Measurements from ENCODE around the gene NEBL. TPM values are rescaled to one million over a fixed set of nuclear protein-coding genes. Genes with fewer than 3 reads are reported as not detected.

The NEBL gene
- total RNA-seq, 1 donor from 2014 or later, result 1.2 TPM

DNA sequence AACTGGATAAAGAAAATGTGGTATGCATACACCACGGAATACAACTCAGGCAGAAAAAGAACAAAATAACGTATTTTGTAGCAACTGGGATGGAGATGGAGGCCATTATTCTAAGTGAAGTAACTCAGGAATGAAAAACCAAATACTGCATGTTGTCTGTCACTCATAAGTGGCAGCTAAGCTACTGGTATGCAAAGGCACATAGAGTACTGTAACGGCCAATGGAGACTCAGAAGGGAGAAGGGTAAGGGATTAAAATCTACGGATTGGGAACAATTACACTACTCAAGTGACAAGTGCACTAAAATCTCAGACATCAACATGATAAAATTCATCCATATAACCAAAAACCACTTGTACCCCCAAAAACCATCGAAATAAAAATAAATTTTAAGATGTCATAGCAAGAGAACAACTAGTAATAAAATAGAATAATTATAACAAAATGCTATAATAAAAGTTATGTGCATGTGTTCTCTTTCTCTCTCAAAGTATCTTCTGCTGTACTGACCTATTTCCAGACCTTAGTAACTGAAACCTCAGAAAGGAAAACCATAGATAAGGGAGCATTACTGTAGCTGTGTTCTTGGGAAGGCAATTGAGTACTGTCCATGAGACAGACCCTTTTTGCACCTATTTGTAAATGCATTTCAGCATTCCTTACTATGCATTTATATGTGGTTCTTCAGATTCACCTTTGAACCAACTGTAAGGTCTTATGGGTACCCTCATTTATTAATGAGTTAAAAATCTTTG is 6.7 kb upstream of the NEBL start:
- ATAC-seq (no peak), DNase-seq (ENCODE audit: low spot score) (no peak)

DNA sequence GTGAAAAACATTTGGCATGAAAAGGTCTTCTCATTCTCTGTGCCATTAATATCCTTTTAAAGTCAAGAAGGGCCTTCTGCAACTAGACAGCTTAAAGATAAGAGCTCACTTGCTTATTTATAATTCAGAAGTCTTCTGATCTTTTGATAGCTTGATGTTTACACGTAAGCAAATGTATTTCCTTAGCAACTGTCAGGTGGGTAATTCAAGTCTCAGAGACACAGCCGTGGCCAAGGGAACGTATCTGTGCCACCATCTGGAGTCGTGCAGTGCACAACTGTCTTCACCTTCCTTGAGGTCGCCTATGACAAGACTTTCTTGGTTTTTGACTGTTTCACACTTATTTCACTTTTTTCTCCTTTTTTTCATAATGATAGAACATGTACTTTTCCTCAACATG is 4.0 kb upstream of the NEBL start:
- ATAC-seq, result no peak
- DNase-seq (ENCODE audit: low spot score), result no peak

DNA sequence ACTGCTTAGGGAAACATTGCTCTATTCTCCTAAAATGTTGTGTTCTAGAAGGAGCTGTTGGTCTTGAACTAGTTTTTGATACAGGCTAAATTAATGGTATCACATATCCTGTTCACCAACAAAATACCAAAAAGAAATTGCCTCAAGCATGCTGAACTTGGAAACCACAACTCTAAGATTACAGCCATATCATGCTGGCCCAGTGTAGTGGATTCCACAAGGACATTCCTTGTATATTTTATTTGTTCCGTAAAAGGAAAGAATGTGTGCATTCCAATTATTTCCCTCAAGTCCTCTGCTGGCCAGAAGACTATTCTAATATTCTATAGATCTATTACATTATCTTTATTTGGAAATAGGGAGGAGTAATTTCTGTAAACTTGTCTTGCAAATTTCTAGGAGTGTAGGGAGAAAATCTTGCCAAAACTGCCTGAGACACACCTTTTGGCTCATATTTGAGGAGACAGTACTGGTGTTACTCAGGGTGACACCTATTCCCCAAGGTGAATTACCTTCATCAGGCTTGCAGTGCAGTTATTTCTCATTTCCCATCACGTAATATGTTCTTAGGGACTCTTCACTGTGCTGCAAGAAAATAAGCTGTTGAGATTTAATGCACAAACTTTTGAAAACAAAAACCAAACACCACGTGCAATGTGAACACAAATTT is 1.9 kb upstream of the NEBL start:
- ATAC-seq, result no peak
- no peak for DNase-seq (ENCODE audit: low spot score)

GRCh38 chr10:20893297-20893696 is 3.8 kb downstream of the NEBL start:
- ATAC-seq (no peak), DNase-seq (ENCODE audit: low spot score) (no peak)

- no peak for DNase-seq (ENCODE audit: low spot score)
- ATAC-seq, result no peak
Measured at GRCh38 chr10:20892796-20893195, 4.3 kb downstream of the NEBL start.

DNA sequence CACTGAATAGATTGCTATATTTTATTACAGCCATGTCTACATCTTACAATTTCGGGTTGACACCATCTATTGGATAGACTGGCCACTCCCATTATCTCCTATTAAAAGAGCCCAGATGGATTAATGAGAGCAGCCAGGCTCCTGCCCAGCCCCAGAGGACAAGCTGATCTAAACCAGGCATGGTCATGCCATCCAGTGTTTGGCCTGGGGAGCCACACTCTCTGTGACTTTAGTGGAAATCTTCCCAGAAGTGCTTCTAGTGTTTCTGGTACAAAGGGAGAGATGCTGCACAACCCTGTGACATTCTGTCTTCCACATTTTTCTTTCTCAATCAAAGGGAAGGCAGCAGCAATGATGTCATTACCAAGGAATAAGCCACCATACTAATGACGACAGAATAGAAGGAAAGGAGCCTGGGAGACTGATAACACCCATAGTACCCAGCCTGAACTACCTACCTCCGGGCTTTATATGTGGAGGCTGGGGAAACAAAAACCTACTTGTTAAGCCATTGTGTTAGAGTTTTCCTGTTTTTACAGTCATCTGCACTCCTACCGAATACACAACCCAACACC is 5.0 kb downstream of the NEBL start:
- DNase-seq (ENCODE audit: low spot score) (no peak), ATAC-seq (no peak)

DNA sequence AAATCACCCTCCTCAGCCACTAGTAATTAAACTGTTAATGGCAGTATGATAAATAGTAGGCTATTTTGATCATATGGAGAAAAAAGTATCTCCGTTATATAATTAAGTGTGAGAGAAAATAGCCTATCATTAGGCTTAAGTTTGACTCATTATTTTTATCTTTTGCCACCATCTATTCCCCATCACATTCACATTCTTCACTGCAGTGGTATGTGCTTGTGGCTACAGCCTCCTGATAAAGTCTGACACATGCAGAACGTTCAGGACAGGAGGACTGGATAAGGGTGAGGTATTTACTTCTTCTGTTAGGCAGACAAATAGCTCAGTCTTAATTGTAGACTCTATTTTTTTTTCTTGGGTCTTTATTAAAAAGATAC is 5.8 kb downstream of the NEBL start:
- ATAC-seq (no peak), DNase-seq (ENCODE audit: low spot score) (no peak)

- DNase-seq (ENCODE audit: low spot score) (no peak), ATAC-seq (no peak)
Measured at GRCh38 chr10:20890491-20891337, 6.4 kb downstream of the NEBL start.

- no peak for DNase-seq (ENCODE audit: low spot score)
Measured at GRCh38 chr10:20890009-20890408, 7.1 kb downstream of the NEBL start.

GRCh38 chr10:20888620-20889330 is 8.3 kb downstream of the NEBL start:
- no peak for DNase-seq (ENCODE audit: low spot score)
- ATAC-seq, result peak; percentile 66

More at GRCh38 chr10:20890009-20890408, 7.1 kb downstream of the NEBL start:
- ATAC-seq, result peak; percentile 48

- no peak for DNase-seq (ENCODE audit: low spot score)
- ATAC-seq, result no peak
Measured at GRCh38 chr10:20887706-20888555, 9.2 kb downstream of the NEBL start.

- ATAC-seq, result peak; percentile 34
- DNase-seq (ENCODE audit: low spot score), result no peak
Measured at GRCh38 chr10:20885678-20886077, 11.4 kb downstream of the NEBL start.

- DNase-seq (ENCODE audit: low spot score) (no peak), ATAC-seq (no peak)
Measured at GRCh38 chr10:20883552-20883951, 13.6 kb downstream of the NEBL start.

DNA sequence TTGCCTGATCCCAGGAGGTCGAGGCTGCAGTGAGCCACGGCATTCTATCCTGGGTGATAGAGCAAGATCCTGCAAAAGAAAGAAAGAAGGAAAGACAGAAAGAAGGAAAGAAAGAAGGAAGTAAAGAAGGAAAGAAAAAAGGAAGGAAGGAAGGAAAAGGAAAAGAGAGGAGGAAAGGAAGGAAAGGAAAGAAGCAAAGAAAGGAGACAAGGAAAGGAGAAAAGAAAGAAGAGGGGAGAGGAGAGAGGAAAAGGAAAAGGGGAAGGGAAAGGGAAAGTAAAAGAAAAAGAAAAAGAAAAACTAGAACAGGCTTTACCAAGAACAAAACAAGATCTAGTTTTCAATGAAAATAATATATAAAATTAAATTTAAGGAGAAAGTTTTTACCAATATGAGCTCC is 15.0 kb downstream of the NEBL start:
- ATAC-seq (no peak), DNase-seq (ENCODE audit: low spot score) (no peak)

DNA sequence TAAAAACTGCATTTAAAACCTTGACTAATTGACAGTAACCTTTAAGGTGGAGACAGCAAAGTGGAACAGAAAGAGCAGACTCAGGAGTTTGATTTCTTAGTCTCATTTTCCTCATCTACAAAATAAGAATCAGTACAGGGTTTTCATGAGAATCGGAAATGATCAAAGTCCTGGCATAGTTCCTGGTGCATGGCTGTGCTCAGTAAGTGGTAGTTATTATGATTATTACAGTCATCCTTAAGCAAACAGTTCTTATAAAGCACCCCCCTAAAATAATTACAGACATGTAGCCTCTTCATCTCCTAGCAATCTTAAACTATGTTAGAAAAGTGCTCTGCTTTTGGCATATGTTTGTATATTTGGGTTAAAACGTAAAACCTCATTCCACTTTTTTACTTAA is 18.0 kb downstream of the NEBL start:
- ATAC-seq (no peak), DNase-seq (ENCODE audit: low spot score) (no peak)

GRCh38 chr10:20877986-20878983 is 18.8 kb downstream of the NEBL start:
- ATAC-seq, result no peak

GRCh38 chr10:20877554-20877953 is 19.6 kb downstream of the NEBL start:
- ATAC-seq (no peak), DNase-seq (ENCODE audit: low spot score) (no peak)

More at GRCh38 chr10:20877986-20878983, 18.8 kb downstream of the NEBL start:
- DNase-seq (ENCODE audit: low spot score), result no peak

DNA sequence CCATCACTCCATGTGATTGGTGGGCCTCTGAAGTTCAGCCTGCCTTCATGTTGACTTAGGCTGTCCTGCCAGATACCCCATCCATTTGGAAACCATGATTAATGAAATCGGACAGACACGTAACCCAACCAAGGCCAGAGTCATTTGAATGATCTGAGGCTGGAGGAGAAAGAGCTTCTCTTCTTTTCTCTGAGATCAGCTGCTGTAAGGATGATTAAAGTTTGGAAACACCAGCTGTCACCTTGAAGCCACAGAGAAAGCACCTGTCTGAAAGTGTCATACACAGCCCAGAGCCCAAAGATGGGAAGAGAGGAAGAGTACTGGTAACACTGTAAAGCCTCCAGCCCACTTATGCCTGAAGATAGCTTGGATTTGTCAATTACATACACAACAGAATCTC is 22.9 kb downstream of the NEBL start:
- ATAC-seq, result no peak

DNA sequence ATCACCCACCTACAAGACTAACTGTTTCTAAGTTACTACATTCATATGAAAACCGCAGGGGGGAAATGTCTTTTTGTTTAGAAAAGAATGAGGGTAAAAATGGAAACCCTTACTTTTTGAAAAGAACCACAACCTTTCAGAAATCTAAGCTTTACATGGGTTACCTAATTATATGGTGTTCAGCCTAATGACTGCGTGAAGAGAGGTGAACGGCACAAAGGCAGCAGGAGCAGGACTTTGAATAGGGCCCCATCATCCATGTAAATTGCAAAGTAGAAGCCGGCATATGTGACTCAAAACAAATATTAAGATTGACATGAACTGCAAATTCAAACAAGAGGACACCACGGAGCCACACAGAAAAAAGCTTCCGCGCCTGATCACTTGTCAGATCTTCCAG is 25.1 kb downstream of the NEBL start:
- DNase-seq (ENCODE audit: low spot score) (no peak), ATAC-seq (no peak)

More for the DNA sequence above, 22.9 kb downstream of the NEBL start:
- DNase-seq (ENCODE audit: low spot score), result no peak

Data from left lobe of liver (tissue), 2 donors.